Suprapubic skin (tissue), 4 donors: ENCODE data around the gene ADGRD1. TPM values are rescaled to one million over a fixed set of nuclear protein-coding genes. Genes with fewer than 3 reads are reported as not detected.

ENCODE experiments used
- DNase-seq, 2 donors: peaks; one replicate each; pipeline ENCODE4 v3.0.0-alpha.2; 2019; ENCODE audit warnings: low spot score in 2 of 2
- H3K27ac ChIP-seq: fragments of 200-600 bp; sonication (generic); one replicate; pipeline ENCODE4 v1.5.1; 2019
- H3K27me3 ChIP-seq: fragments of 200-600 bp; sonication (generic); one replicate; pipeline ENCODE4 v1.5.1; 2019
- H3K36me3 ChIP-seq: fragments of 200-600 bp; sonication (generic); one replicate; pipeline ENCODE4 v1.5.1; 2019
- H3K4me1 ChIP-seq: fragments of 200-600 bp; sonication (generic); one replicate; pipeline ENCODE4 v1.5.1; 2019
- H3K4me3 ChIP-seq: fragments of 200-600 bp; sonication (generic); one replicate; pipeline ENCODE4 v1.5.1; 2019; ENCODE audit warnings: mild to moderate bottlenecking
- H3K9me3 ChIP-seq: fragments of 200-600 bp; sonication (generic); one replicate; pipeline ENCODE4 v1.5.1; 2019
- CTCF ChIP-seq, 2 donors: fragments of 200-600 bp in 1 of 2; fragments of 450-650 bp in 1 of 2; sonication (generic) in 1 of 2; IDR thresholded peaks; one replicate each; pipeline ENCODE4 v1.5.1; 2016 to 2019; ENCODE audit warnings: antibody characterized with exemption in 2 of 2, mild to moderate bottlenecking in 1 of 2, moderate library complexity in 1 of 2
- EP300 ChIP-seq: sonication (generic); formaldehyde crosslinking; IDR thresholded peaks from one replicate; pipeline ENCODE4 v1.6.1; 2017; ENCODE audit warnings: antibody characterized with exemption
- POLR2A ChIP-seq, 2 donors: fragments of 450-650 bp; IDR thresholded peaks; one replicate each; pipeline ENCODE4 v1.6.1; 2017; ENCODE audit warnings: antibody characterized with exemption in 2 of 2, mild to moderate bottlenecking in 2 of 2, moderate library complexity in 2 of 2
- POLR2AphosphoS5 ChIP-seq, 3 donors: sonication (generic); formaldehyde crosslinking; IDR thresholded peaks; one replicate each; pipeline ENCODE4 v1.6.1; 2017; ENCODE audit warnings: antibody characterized with exemption in 3 of 3
- WGBS: methylation state at CpG from one replicate; pipeline ENCODE4 v1.1.5; 2018; 5-methylcytosine and 5-hydroxymethylcytosine counted together
- total RNA-seq, 4 donors: library from RNA; depleted of rRNA; stranded (reverse); fragments of >200 nt; gene quantifications; one replicate each; pipeline ENCODE4 v1.1.0, GENCODE V29; 2016

Gene ADGRD1
- total RNA-seq, 4 donors from 2014 or later, result 4.2 to 12.4 (median 10.4) TPM

- Histone ChIP-seq H3K4me1 (peaks cover 5% of the 10 kb centered on the region), H3K9me3 (no peaks in the 10 kb centered on the region), H3K36me3 (no peaks in the 10 kb centered on the region), H3K27me3 (peaks cover 7% of the 10 kb centered on the region), H3K4me3 (no peak overlapping the region), H3K27ac (no peak overlapping the region)
- TF ChIP-seq EP300 (no peak), POLR2AphosphoS5 (IDR thresholded peaks at IDR 0.05) (no peak), POLR2A (IDR thresholded peaks at IDR 0.05) (no peak), CTCF (IDR thresholded peaks at IDR 0.05) (no peak)
- DNase-seq, result no peak
- WGBS, result 64% methylated on average over 14 of the region's 25 CpGs
These were observed 183.5 kb downstream of the ADGRD1 start for GRCh38 chr12:131137009-131137835.

GRCh38 chr12:131137836-131138637, 184.3 kb downstream of the ADGRD1 start:
- Histone ChIP-seq H3K36me3 (no peaks in the 10 kb centered on the region), H3K9me3 (no peaks in the 10 kb centered on the region), H3K27me3 (peaks cover 7% of the 10 kb centered on the region), H3K4me3 (no peak overlapping the region), H3K4me1 (no peaks in the 10 kb centered on the region), H3K27ac (no peak overlapping the region)
- peak in 1 of 2 donors; percentile 58 for DNase-seq
- 40% methylated on average over 25 of the region's 28 CpGs for WGBS
- no peak for TF ChIP-seq POLR2A (IDR thresholded peaks at IDR 0.05)
- TF ChIP-seq CTCF (IDR thresholded peaks at IDR 0.05), result no peak
- no peak for TF ChIP-seq POLR2AphosphoS5 (IDR thresholded peaks at IDR 0.05)
- no peak for TF ChIP-seq EP300

- Histone ChIP-seq H3K4me3 (no peak overlapping the region), H3K27ac (no peak overlapping the region), H3K4me1 (no peaks in the 10 kb centered on the region), H3K36me3 (no peaks in the 10 kb centered on the region), H3K27me3 (peaks cover 7% of the 10 kb centered on the region), H3K9me3 (no peaks in the 10 kb centered on the region)
- DNase-seq, result no peak
- 83% methylated on average over 27 of the region's 34 CpGs for WGBS
- TF ChIP-seq POLR2A (IDR thresholded peaks at IDR 0.05) (no peak), EP300 (no peak), CTCF (IDR thresholded peaks at IDR 0.05) (no peak), POLR2AphosphoS5 (IDR thresholded peaks at IDR 0.05) (no peak)
These were observed 185.1 kb downstream of the ADGRD1 start for GRCh38 chr12:131138638-131139362.

GRCh38 chr12:131139363-131140068, 185.8 kb downstream of the ADGRD1 start:
- no peak for TF ChIP-seq POLR2AphosphoS5 (IDR thresholded peaks at IDR 0.05)
- TF ChIP-seq EP300, result no peak
- TF ChIP-seq POLR2A (IDR thresholded peaks at IDR 0.05), result no peak
- no peak for TF ChIP-seq CTCF (IDR thresholded peaks at IDR 0.05)
- H3K27me3 ChIP-seq, result peaks cover 7% of the 10 kb centered on the region
- peak in 1 of 2 donors; percentile 60 for DNase-seq
- H3K4me1 ChIP-seq, result no peaks in the 10 kb centered on the region
- no peaks in the 10 kb centered on the region for H3K9me3 ChIP-seq
- H3K4me3 ChIP-seq, result no peak overlapping the region
- WGBS, result 84% methylated on average over 5 of the region's 27 CpGs
- H3K27ac ChIP-seq, result no peak overlapping the region
- no peaks in the 10 kb centered on the region for H3K36me3 ChIP-seq
